GM18868 (cell line): ENCODE data around the gene SMURF2.
"Not testable (repeated sequence)": the region's sequence is repeated elsewhere in the genome, so short reads cannot be mapped to it uniquely, and the experiment has no call there.

Source experiments
- ATAC-seq: cut with Tn5 transposase; IDR thresholded peaks from one replicate; pipeline ENCODE4 v1.9.1; 2021; ENCODE audit warnings: mild to moderate bottlenecking, moderate library complexity; ENCODE audit not compliant: unreplicated experiment

SMURF2 gene

DNA sequence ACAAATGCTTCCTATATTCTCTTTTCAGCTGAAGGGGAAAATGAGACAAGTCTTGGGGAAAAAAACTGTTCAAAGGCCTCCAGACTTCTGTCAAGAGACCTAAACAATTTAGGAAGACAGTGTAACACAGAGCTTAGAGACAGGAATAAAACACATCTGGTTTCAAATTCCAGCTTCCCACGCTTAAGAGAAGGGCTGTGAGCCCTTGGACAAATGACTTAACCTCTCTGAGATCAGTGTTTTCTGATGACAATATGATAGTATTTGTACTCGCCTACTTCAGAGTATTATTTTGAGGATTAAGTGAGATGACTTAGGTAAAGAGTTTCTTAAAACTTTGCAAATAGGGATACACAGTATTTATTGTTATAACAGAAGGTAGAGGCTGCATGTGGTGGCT lies 29.5 kb downstream of the SMURF2 start:
- no peak for ATAC-seq

DNA sequence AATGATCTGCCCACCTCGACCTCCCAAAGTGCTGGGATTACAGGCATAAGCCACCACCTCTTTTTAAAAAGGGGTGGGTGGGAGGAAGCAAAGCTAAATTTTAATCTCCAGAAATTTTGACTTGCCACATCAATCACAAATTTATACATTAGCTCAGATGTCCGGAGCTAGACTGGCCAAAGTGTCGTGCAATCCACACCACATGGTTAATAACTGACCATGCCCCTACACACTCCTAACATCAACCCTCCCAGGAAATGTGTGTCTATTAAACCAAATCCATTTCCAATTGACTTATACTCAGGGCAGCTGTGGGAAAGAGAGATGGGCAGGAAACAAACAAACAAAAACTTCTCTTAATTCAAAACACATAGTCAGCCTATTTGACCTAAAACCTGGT lies 29.9 kb downstream of the SMURF2 start:
- ATAC-seq = no peak

DNA sequence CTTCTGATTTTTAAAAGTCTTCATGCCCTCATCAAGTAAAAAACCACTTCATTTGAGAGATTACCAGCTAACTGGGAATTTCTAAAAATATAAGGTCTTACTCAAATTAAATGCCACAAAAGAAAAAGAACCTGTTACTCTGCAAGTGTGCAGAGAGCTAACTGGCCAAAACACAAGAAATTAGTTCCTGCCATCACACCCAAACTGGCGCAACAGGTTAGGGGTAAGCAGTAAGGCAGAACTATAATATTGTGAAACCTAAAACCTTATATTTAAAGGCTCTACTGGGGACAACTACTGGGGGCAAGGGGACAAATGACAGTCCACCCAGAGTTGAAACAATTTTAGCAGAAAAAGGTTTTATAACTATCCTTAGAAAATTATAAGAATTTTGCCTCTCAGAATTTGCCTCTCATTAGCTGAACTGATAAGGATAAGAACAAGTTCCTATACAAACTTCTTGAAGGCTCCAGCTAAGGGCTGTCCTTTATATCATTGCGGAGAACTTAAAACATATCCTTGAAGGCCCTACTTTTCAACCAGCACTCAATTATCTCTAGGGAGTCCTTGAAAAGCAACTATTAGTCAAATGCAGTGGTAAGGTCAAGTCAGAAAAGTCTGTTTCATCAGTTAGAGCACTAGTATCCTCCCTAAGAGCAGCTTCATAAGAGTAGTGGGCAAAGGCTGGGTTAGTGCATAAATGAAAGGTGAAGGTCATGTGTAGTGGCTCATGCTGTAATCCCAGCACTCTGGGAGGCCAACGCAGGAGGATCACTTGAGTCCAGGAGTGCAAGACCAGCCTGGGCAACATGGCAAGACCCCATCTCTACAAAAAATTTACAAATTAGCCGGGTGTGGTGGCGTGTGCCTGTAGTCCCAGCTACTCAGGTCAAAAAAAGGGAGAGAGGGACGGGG lies 31.5 kb downstream of the SMURF2 start:
- ATAC-seq = no peak

DNA sequence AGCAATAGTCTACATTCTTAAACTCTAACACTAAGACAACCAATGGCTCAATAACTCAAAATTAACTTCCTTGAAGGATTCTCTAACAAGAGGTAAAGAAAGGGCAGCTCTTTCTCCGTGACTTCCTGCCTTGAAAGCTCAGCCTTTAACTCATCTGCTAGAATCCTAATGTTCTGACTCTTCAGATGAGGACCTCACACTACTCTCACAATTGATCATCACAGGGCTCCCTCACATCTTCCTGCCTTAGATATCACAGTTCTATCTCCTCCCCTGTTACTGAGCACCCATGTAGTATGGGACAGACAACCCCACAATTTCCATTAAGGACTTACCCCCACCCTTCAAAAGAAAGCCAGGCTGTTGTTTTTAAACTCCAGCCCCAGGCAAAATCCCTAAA lies 33.5 kb downstream of the SMURF2 start:
- peak; percentile 84 for ATAC-seq

DNA sequence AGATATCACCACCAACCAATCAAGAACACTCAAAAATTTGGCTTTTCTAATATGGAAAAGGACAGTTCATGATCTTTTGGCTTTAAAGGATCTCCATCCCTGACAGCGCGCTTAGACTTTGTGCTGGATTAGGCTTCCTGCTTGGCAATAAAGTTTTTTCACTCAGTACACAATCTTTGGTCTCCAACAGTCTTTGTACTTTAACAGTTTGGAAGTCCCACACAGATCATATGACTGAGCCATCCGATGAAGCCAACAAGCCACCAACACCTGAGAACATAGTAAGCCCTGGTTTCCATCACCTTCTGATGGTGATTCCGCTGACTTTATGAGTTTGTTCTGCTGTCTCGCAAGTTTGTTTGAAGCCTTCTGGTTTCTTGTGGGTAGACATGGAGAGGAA lies 34.3 kb downstream of the SMURF2 start:
- no peak for ATAC-seq

DNA sequence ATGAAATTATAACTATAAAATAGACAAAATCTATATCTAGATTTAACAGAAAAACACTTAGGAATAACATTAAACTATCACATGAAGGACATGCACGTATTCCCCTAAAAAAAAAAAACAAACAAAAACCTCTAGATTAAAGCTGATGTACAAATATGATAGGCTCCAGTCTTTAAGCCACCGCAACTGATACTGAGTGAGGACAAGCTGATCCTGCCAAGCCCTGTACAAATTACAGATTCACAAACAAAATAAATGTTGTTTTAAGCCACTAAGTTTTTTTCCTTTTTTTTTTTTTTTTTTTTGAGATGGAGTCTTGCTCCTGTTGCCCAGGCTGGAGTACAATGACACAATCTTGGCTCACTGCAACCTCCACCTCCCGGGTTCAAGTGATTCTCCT lies 35.3 kb downstream of the SMURF2 start:
- no peak for ATAC-seq

DNA sequence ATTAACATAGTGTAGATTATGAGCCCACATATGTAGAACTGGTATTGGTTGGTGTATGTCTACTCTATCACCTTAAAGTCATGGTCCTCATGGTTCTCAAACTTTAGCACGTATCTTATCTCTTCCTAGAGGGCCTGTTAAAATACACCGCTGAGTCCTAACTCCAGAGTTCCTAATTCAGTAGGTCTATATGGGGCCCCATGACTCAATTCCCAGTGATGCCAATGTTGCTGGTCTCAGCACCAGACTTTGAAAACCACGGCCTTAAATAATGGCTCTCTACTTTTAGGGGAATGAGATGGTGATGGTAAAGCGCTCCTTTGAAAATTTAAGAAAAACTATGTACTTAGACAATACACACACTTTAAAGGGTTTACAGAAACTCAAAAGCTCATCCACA lies 36.6 kb downstream of the SMURF2 start:
- ATAC-seq = no peak

DNA sequence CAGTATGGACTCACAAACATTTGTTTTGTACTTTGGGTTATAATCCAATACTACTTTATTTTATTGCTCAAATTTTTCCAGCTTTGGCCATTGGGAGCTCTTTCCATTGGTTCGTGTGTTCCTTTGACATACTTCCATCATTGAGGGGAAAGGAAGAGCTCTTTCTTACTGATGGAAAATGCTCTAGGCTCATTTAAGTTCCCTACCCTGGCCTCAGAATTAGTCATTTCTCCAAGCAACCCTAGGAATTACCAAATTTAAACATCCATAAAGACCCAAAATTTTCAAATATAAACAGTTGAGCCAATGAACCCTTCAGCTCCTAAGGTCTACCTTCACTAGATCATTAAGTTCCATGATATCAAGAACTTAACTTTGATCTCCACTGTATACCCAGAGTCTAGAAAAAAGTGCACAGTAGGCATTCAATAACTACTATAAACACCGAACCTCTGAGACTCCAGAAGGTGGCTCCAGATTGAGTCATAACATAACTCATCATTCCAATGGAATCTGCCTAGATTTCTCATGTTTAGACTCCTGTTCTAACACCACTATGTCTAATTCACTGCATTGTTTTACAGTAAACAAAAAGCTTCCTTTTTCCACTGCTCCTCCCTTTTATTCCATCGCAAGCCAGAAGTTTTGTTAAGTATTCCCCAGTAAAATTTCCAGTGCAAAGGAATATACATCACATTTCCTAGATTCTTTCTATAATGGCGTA lies 39.0 kb downstream of the SMURF2 start:
- no peak for ATAC-seq

DNA sequence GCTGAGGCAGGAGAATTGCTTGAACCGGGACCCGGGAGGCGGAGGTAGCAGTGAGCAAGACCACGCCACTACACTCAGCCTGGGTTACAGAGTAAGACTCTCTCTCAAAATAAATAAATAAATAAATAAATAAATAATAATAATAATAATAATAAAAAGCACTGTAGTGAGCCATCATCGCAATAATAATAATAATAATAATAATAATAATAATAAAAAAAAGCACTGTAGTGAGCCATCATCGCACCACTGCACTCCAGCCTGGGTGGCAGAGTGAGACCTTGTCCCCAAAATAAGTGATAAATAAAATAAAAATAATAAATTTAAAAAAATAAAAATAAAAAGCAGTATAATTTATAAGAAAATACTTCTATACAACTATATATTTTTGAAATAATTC lies 40.3 kb downstream of the SMURF2 start:
- no peak for ATAC-seq

DNA sequence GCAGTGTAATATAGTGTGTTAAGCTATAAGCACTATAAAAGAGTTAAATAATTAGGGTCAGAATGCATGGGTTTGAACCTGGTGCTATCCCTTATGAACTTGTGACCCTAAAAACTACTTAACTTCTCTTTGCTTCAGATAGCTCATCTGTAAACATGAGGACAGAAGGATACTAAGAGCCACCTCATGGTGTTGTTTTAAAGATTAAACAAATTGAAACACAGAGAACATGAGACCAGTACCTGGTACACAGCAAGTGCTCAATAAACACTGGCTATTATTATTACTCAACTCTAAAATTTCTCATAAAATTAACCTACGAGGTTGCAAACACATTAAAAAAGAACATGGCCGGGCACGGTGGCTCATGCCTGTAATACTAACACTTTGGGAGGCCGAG lies 43.3 kb downstream of the SMURF2 start:
- no peak for ATAC-seq

DNA sequence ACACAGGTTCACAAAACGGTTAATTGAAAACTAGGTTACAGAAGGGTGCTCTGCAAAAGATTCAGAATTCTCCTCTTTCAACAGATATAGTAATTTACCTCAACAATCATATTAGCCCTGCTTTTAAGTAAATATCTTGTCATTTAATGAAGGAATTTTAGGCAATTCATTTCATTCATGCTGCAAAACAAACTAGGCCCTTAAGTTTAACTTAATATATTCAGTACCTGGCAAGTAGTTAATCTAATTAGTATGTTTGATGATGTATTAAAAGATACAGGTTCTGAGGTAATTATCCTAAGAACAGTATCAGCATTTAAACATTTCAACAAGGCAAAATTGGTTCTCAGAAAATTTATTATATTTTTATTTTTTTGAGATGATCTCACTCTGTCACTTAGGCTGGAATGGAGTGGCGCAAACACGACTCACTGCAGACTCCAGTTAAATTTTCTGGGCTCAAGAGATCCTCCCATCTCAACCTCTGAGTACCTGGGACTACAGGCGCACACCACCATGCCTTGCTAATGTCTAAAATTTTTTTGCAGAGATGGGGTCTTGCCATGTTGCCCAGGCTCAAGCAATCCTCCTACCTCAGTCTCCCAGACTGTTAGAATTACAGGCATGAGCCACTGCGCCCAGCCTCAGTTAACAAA lies 44.9 kb downstream of the SMURF2 start:
- ATAC-seq = no peak

DNA sequence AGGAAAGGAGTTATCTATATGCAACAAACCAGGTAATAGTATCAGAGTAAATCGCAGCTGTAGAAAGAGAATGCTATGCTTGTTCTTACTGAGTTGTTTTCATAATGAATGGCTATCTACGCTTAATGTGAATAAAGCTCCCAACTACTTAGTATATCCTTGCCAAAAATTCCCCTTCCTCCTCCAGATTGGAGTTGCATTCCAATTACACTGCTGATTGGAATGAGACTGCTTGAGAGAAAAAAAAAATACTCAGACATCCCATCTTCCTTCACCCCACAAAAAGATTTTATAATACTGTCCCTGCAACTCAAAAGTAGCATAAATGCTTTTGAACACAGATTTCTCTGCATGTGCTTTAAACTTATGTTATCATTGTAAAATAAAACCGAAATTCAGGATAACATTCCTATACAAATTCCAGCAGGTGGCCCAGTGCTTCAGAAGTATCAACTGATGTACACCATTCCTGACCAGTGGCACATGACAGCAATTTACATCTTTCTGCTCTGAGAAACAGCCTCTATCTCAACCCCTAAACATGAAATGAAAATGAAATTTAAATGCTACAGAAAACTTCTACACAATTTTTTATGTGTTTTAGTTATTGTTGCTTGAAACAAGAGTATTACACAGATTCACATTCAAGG lies 47.0 kb downstream of the SMURF2 start:
- ATAC-seq = no peak

DNA sequence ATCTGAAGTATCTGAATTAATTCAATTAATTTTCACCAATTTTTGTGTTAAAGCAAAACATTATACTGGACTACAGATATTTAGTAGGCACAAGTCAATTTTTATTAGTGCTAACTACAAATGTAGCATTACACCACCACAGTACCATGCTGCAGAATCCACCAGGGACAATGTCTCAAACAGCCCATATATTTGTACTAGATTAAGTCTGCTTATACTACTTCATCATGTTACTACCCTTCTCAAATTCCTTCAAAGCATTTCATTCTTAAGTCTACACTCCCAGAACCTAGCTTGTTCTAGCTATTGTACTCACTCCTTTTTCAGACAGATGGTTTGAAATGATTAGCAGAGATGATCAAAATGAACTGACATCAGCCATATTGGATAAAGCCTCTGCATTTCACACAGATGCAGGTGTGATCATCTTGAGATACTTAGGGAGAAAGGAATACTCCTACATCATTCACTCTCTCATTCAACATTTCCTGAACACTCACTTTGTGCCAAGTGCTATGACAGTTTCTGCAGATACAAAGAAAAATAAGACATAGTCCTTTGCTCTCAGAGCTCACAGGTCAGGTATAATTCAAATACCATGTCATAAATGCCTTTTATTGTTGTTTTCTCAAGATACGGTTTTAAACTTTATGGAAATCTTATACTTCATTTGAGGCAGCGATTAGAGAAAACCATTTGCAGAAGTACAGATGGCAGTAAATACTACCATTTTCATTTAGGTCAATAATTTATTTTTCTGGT lies 47.7 kb downstream of the SMURF2 start:
- ATAC-seq = no peak

DNA sequence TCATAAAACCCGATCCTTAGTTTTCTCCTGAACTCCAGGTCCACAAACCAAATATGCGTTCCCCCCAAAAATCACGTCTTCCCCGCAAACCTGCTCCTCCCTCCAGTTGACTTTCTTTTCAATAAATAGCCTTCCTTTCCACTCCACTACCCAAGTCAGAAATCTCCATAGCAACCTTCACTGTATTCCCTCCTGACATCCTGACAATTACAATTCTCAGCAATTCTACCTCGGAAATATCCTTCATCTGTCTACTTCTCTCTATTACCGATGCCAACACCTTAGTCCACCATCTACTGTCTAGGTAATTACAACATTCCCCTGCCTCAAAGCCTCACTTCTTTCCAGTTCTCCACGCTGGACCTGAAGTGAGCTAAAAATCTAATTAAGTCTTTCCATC lies 50.7 kb downstream of the SMURF2 start:
- ATAC-seq = no peak

DNA sequence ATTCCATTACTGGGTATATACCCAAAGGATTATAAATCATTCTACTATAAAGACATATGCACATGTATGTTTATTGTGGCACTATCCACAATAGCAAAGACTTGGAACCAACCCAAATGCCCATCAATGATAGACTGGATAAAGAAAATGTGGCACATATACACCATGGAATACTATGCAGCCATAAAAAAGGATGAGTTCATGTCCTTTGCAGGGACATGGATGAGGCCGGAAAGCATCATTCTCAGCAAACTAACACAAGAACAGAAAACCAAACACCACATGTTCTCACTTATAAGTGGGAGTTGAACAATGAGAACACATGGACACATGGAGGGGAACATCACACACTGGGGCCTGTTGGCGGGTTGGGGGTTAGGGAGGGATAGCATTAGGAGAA lies 51.9 kb downstream of the SMURF2 start:
- not testable (repeated sequence) for ATAC-seq

DNA sequence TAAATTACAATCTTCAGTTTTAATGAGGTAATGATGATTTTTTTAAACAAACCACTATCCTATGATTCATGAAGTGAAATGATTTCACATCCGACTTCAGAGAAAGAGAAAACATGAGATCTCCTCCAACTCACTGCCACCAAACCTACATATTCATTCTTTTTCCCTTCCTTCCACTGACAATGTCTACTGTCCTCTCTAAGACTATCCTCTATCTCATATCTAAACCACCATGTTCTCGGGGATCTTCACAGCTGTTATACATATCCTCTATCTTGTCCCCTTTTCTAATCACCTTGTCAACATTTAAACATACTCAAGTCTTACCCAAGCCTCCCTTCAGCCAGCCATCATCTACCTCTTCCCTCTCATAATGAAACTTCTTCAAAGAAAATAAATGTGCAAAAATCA lies 53.5 kb downstream of the SMURF2 start:
- no peak for ATAC-seq

DNA sequence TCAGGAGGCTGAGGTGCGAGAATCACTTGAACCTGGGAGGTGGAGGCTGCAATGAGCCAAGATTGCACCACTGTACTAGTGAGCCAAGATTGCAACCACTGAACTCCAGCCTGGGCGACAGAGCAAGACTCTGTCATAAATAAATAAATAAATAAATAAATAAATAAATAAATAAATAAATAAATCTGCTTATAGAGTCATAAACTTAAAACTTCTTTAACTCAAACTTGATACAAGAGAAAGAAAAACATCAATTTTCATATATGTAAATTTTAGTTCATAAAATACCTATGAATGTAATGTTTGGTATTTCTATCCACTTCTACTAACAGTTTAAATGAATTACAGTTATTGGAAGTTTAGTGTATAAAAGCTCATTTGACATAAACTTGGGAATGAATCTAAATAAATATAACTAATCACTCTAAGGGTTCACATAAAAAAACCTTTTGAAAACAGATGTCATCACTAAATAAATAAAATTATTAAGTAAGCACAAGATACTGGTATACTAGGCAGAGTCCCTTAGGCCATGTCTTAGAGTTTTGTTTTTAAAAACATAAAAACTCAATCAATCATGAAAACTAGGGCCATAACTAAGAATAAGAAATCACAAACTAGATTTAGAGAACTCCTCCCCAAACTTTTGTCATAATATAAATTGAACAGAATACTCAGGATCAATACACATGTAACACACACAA lies 54.1 kb downstream of the SMURF2 start:
- no peak for ATAC-seq

DNA sequence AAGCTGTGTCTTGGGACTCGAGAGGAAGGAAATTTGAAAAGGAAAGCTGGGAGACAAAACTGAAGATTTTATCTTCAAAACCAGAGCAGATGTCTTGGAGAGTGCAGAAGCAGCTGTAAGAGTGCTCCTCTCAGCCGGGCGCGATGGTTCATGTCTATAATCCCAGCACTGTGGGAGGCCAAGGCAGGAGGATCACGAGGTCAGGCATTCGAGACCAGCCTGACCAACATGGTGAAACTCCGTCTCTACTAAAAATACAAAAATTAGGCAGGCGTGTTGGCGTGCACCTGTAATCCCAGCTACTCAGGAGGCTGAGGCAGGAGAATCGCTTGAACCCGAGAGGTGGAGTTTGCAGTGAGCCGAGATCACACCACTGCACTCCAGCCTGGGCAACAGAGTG lies 57.6 kb downstream of the SMURF2 start:
- ATAC-seq = not testable (repeated sequence)

DNA sequence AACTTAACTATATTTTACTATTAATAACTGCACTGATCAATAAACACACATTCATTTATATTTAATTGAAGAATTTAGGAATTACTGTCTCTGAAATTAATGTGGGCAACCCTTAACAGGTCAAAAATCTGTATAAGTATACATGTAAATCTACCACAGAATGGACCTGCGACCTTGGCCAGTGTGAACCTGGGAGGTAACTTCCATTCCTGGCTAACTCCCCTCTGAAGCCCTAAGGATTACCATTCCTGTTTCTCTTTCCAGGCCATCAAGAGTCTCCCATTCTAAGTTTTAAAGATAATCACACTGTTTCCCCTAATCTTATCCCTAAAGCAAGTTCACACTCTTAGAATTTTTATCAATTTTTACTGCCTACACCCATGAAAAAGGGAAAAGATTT lies 58.1 kb downstream of the SMURF2 start:
- no peak for ATAC-seq

DNA sequence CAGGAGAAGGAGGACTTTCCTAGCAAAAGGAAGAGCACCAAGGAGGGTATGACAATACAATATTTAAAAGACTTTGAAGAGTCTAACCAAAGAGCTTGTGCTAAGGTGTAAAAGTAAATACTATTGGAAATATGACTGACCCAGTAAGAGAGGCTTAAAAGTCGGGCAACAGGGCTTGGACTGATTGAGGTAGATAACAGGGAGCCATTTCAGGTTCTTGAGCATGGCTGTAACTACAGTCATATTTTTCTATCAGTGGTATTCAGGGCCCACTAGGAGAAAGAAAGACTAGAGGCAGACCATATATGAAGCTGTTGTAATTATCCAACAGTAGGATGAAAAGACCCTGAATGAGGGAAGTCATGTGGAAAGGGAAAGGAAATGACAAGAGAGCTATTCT lies 62.3 kb downstream of the SMURF2 start:
- ATAC-seq = no peak
